Pancreas (tissue), 10 donors: ENCODE measurements around the gene GRIK1. TPM values are rescaled to one million over a fixed set of nuclear protein-coding genes. Genes with fewer than 3 reads are reported as not detected.

Experiments used
- ATAC-seq, 4 donors: fragments of 200-7000 bp; cut with Tn5 transposase; one replicate each; pipeline versions ENCODE4 v1.8.0 to v1.9.1; 2020; ENCODE audit warnings: mild to moderate bottlenecking in 4 of 4, moderate library complexity in 4 of 4
- DNase-seq, 6 donors: peaks; one replicate each; pipeline ENCODE4 v3.0.0-alpha.2; 2020
- FAIRE-seq: peaks from 2 replicates; lab custom pipeline; 2012; peaks lifted over from hg19 to GRCh38; lab: Jason Lieb, UNC
- H3K27ac ChIP-seq, 4 donors: fragments of 200-600 bp; sonication (generic); 1 replicate in 3 of 4; 2 replicates in 1 of 4; pipeline versions ENCODE4 v1.5.0 to v1.8.0; 2020
- H3K27me3 ChIP-seq, 4 donors: fragments of 200-600 bp; one replicate each; pipeline ENCODE4 v1.8.0; 2021
- H3K36me3 ChIP-seq, 3 donors: fragments of 200-600 bp; sonication (generic) in 1 of 3; one replicate each; pipeline versions ENCODE4 v1.5.0 to v1.8.0; 2020 to 2021
- H3K4me1 ChIP-seq, 3 donors: fragments of 200-600 bp; one replicate each; pipeline ENCODE4 v1.8.0; 2021
- H3K4me3 ChIP-seq, 4 donors: fragments of 200-600 bp; sonication (generic) in 2 of 4; one replicate each; pipeline versions ENCODE4 v1.5.0 to v1.8.0; 2020 to 2021
- H3K9me3 ChIP-seq, 4 donors: fragments of 200-600 bp; one replicate each; pipeline ENCODE4 v1.8.0; 2021
- CTCF ChIP-seq, 4 donors: fragments of 200-600 bp; sonication (generic) in 3 of 4; IDR thresholded peaks; one replicate each; pipeline versions ENCODE4 v1.5.0 to v1.8.0; 2021; ENCODE audit warnings: antibody characterized with exemption in 4 of 4
- WGBS, 2 donors: extraction: QIAGEN DNeasy Blood & Tissue Kit; methylation state at CpG; one replicate each; pipeline ENCODE4 v1.1.7; 2013; 5-methylcytosine and 5-hydroxymethylcytosine counted together
- intact Hi-C, 3 donors: fragments of 100-400 bp; cut with DNase I; formaldehyde crosslinking; loops; one replicate each; pipeline versions ENCODE4 v1.11.1 to v1.14.2; 2022
- polyA plus RNA-seq, 2 donors: library from polyadenylated mRNA; stranded (reverse); fragments of 200-250 nt; gene quantifications; one replicate each; pipeline ENCODE4 v1.2.3, GENCODE V29; 2013
- total RNA-seq, 6 donors: library from RNA; stranded (reverse); fragmentation: NEBNext Ultra II Directional in 4 of 6; extraction: Animal tissue kit (Norgen Biotek cat#: 25700) in 4 of 6; gene quantifications; one replicate each; pipeline versions ENCODE4 v1.2.1 to v1.2.4, GENCODE V29; 2021 to 2023
- donor health status: healthy with polysubstance abuse.
- donor health status: DM: no; HTN: no; CAD: no; lungs with moderate emphysema.
- donor health status: DM: no; HTN: no; CAD: no.
- donor health status: control.
- donor health status: control.
- donor health status: Bipolar disorder and iron deficiency.
- donor health status: DM: yes; HTN: yes; CAD: no.
- donor health status: DM: no; HTN: no; CAD: no.
- donor health status: DM: no; HTN: no; CAD: no.
- donor health status: DM: yes; HTN: yes; CAD: no.

Gene GRIK1
- total and polyA plus RNA-seq, 8 donors = 0.02 to 0.09 (median 0.08) TPM; not detected in 5

DNA sequence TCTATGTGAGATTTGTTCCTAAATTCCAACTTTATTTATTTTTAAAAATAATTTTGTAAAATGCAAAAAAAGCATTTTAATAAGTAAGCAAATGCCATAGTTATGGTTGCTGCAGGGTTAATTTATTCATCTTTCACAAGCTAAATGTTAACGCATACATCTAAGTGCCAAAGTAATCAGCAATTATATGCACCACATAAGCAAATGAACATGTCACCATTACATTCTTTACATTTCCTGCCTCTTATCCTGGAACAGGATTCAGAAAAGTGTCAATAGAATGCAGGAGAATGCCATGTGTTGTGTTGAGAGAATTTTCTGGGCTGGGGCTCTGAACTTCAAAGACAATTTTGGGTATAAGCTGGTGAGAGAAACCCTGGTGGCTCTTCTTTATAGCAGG lies 136.6 kb downstream of the GRIK1 start:
- Histone ChIP-seq H3K9me3 (no peaks in the 10 kb centered on the region), H3K27me3 (no peaks in the 10 kb centered on the region), H3K4me1 (peaks cover 0 to 3% (median 0%) of the 10 kb centered on the region in 3 donors), H3K36me3 (no peaks in the 10 kb centered on the region), H3K4me3 (no peak overlapping the region), H3K27ac (no peak overlapping the region)
- FAIRE-seq (no peak), ATAC-seq (no peak), DNase-seq (no peak)
- WGBS, 2 donors = 85% methylated on average over 1 of the region's 1 CpG
- intact Hi-C loops = no loop called here
- TF ChIP-seq CTCF (IDR thresholded peaks at IDR 0.05) = no peak

- WGBS, 2 donors = 77 to 91% methylated on average over 4 of the region's 4 CpGs
- FAIRE-seq = no peak
Measured at GRCh38 chr21:29801122-29801521, 138.7 kb downstream of the GRIK1 start.

DNA sequence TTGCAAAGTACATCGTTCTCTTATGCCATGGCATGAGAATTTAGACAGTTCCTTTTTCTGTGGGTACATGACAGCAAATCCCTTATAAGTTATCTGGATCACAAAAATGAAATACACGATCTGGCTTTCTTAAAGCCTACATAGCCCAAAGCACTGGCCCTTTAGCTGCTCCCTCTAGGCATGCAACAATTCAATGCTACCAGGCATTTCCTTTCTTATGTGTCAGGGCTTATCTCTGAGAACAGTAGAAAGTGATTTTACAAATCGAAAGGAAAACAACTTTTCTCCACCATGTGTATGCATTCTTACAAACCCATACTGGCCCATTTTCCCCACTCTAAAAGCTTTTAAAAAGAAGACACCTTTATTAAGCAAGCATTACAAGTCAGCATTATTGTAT lies 139.7 kb downstream of the GRIK1 start:
- WGBS, 2 donors = 56 to 72% methylated on average over 3 of the region's 3 CpGs
- ATAC-seq = no peak
- H3K9me3 ChIP-seq = no peaks in the 10 kb centered on the region

More at GRCh38 chr21:29801122-29801521, 138.7 kb downstream of the GRIK1 start:
- Histone ChIP-seq H3K4me1 (peaks cover 0 to 3% (median 0%) of the 10 kb centered on the region in 3 donors), H3K4me3 (no peak overlapping the region), H3K36me3 (no peaks in the 10 kb centered on the region), H3K27me3 (no peaks in the 10 kb centered on the region), H3K27ac (no peak overlapping the region), H3K9me3 (no peaks in the 10 kb centered on the region)
- intact Hi-C loops = no loop called here
- DNase-seq (no peak), ATAC-seq (no peak)
- no peak for TF ChIP-seq CTCF (IDR thresholded peaks at IDR 0.05)

DNA sequence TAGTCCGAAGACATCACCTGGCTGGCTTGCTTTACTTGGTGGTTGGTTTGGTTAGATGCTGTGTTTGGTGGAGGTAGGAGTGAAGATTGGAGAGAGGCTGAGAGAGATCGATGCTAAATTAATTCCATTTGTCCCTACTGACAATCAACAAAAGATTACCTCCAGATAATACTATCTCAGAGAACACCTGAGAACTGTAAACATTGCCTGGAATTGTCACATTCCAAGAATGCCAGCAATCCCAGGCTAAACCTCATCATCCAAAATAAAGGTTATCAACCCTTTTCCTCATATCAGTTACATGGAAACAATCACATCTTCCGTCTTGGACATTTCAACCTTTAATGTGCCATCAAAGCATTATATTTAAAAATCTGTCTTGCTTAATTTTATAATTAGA lies 141.0 kb downstream of the GRIK1 start:
- Histone ChIP-seq H3K27ac (no peak overlapping the region), H3K4me3 (no peak overlapping the region), H3K4me1 (peaks cover 0 to 3% (median 0%) of the 10 kb centered on the region in 3 donors), H3K27me3 (no peaks in the 10 kb centered on the region), H3K9me3 (no peaks in the 10 kb centered on the region), H3K36me3 (no peaks in the 10 kb centered on the region)
- no peak for TF ChIP-seq CTCF (IDR thresholded peaks at IDR 0.05)
- ATAC-seq = no peak
- 36 to 51% methylated on average over 3 of the region's 3 CpGs for WGBS, 2 donors
- FAIRE-seq = no peak
- intact Hi-C loops = no loop called here
- DNase-seq = no peak

More for the DNA sequence above, 139.7 kb downstream of the GRIK1 start:
- no peak overlapping the region for H3K27ac ChIP-seq
- H3K4me1 ChIP-seq = peaks cover 0 to 3% (median 0%) of the 10 kb centered on the region in 3 donors
- H3K36me3 ChIP-seq = no peaks in the 10 kb centered on the region
- H3K27me3 ChIP-seq = no peaks in the 10 kb centered on the region
- DNase-seq = no peak
- no peak for FAIRE-seq
- intact Hi-C loops = no loop called here
- H3K4me3 ChIP-seq = no peak overlapping the region
- no peak for TF ChIP-seq CTCF (IDR thresholded peaks at IDR 0.05)

DNA sequence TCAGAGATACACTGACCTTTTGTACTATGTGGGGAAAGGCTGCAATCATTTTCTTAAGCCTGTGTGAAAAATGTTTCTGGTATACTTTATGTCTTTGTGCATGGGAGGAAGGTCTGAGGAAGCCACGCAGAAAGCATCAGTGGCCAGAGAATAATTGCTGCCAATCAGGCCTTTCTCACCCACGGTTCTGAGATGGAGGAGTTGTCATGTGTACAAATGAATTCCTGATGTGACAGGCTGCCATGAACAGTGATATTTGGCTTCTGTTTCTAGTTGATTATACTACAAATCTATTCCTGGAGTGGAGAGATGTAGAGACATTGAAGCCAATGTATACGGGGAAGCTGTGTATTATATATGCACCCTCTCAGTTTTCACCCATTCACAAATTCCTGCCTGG lies 142.6 kb downstream of the GRIK1 start:
- H3K4me3 ChIP-seq = no peak overlapping the region
- intact Hi-C loops = no loop called here
- H3K27ac ChIP-seq = no peak overlapping the region
- no peak for TF ChIP-seq CTCF (IDR thresholded peaks at IDR 0.05)
- H3K36me3 ChIP-seq = no peaks in the 10 kb centered on the region
- ATAC-seq = no peak
- WGBS, 2 donors = 74 to 77% methylated on average over 3 of the region's 3 CpGs
- H3K4me1 ChIP-seq = peaks cover 0 to 3% (median 0%) of the 10 kb centered on the region in 3 donors
- H3K27me3 ChIP-seq = no peaks in the 10 kb centered on the region
- no peaks in the 10 kb centered on the region for H3K9me3 ChIP-seq
- FAIRE-seq = no peak
- no peak for DNase-seq
